ENCODE data around the gene SYNE1.

Gene SYNE1

DNA sequence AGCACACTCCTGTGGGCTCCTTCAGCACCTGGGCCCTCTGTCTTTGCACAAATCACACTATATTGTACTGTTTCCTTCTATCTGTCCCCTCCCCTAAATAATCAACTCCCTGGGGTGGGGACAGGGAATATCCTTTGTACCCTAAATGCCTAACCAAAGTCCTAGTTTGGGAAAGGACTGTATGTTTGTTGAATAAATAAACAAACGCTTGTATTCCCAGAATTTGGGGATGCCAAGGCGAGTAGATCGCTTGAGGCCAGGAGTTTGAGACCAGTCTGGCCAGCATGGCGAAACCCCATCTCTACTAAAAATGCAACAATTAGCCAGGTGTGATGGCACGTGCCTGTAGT lies 322.7 kb downstream of the SYNE1 start:
- no peaks in the 10 kb centered on the region for H3K4me1 ChIP-seq (ENCODE audit: control insufficient read depth, insufficient read depth, low read length)
- H3K27me3 ChIP-seq (ENCODE audit: control insufficient read depth, insufficient read depth, low read length), result no peaks in the 10 kb centered on the region
- H3K27ac ChIP-seq (ENCODE audit: low read depth, low read length), result peak overlapping the region; percentile 39
- H3K9me3 ChIP-seq (ENCODE audit: control insufficient read depth, insufficient read depth, low read length), result no peaks in the 10 kb centered on the region
- H3K36me3 ChIP-seq (ENCODE audit: control insufficient read depth, insufficient read depth, low read length), result no peaks in the 10 kb centered on the region
- H3K9ac ChIP-seq (ENCODE audit: low read depth, low read length), result no peak overlapping the region
- no peak overlapping the region for H3K4me3 ChIP-seq (ENCODE audit: low read depth, low read length)

DNA sequence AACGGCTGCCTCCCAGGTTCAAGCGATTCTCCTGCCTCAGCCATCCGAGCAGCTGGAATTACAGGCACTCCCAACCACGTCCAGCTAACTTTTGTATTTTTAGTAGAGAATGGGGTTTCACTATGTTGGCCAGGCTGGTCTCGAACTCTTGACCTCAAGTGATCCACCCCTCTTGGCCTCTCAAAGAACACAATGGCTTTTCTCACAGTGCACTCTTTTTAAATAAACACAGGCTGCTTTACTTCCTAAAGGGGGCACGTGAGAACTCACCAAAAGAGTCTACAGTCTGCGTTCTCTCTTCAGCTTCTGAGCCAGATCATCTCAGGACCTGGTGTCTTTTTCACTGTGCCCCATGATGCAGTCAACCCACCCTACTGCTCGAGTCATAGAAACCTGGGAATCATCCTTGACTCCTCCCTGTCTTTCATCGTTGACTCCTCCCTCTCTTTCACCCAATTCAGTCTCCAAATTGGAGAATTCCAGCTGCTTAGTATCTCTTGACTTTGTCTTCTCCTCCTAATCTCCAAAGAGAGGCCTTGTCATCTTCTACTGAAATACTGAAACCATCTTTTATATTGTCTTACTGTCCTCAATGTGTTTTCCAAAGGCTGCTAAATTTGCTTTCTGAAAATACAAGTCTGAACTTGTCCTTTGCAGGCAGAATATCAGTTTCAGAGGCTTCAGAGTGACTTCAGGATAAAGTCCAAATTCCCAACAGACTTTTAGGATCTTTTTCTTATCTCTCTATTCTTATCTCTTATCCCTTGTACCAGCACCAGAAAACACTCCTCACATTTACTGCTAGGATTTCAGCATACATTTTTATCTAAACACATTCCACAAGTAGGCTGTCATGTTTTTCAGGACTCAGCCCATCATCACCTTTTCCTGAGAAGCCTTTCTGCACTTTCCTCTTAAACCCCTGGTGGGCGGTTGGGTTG lies 323.4 kb downstream of the SYNE1 start:
- no peaks in the 10 kb centered on the region for H3K36me3 ChIP-seq (ENCODE audit: control insufficient read depth, insufficient read depth, low read length)
- H3K27me3 ChIP-seq (ENCODE audit: control insufficient read depth, insufficient read depth, low read length), result no peaks in the 10 kb centered on the region
- no peak overlapping the region for H3K9ac ChIP-seq (ENCODE audit: low read depth, low read length)
- no peaks in the 10 kb centered on the region for H3K9me3 ChIP-seq (ENCODE audit: control insufficient read depth, insufficient read depth, low read length)
- no peak overlapping the region for H3K4me3 ChIP-seq (ENCODE audit: low read depth, low read length)
- H3K4me1 ChIP-seq (ENCODE audit: control insufficient read depth, insufficient read depth, low read length), result no peaks in the 10 kb centered on the region
- peak overlapping the region; percentile 61 for H3K27ac ChIP-seq (ENCODE audit: low read depth, low read length)

DNA sequence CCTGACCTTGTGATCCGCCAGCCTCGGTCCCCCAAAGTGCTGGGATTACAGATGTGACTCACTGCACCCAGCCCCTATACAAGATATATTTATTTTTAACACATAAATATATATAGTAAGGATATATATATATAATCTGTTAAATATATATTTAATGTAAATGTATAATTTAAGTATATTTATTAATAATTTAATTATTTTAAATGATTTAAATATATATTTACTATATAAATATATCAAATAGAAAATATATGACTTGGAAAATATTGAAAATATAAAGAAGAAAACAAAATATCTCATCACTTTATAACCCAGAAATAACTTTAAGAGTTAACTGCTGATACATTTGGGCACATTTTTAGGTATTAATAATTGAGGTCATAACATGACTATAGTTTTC lies 324.7 kb downstream of the SYNE1 start:
- Histone ChIP-seq H3K4me3 (ENCODE audit: low read depth, low read length) (no peak overlapping the region), H3K9ac (ENCODE audit: low read depth, low read length) (no peak overlapping the region), H3K4me1 (ENCODE audit: control insufficient read depth, insufficient read depth, low read length) (no peaks in the 10 kb centered on the region), H3K9me3 (ENCODE audit: control insufficient read depth, insufficient read depth, low read length) (no peaks in the 10 kb centered on the region), H3K27ac (ENCODE audit: low read depth, low read length) (no peak overlapping the region), H3K36me3 (ENCODE audit: control insufficient read depth, insufficient read depth, low read length) (no peaks in the 10 kb centered on the region), H3K27me3 (ENCODE audit: control insufficient read depth, insufficient read depth, low read length) (no peaks in the 10 kb centered on the region)

DNA sequence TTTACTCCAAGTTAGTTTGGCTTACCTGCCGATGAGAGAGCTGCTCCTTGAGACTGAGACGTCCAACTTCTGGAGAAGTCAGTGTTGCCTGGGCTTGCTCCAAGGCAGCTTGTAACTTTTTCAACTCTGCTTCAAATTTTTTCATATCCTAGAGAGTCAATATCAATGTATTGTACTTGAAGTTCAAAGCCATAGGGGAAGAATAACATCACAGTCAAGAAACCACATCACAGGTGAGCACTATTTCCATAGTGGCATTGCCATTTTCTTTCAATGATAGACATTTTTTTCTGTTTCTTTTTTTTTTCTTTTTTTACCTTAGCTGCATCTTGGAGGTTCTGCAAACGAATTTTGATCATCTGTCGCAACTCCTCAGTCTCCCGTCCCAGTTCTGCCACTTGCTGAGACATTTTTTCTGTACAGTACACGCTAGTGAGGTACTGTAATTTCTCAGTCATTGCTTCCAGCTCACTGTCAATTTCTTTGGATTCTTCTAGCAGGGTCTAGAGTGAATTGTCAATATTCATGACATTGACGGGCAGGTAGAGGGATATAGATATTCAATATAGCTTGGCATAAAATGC lies 326.7 kb downstream of the SYNE1 start:
- Histone ChIP-seq H3K27me3 (ENCODE audit: control insufficient read depth, insufficient read depth, low read length) (no peaks in the 10 kb centered on the region), H3K36me3 (ENCODE audit: control insufficient read depth, insufficient read depth, low read length) (no peaks in the 10 kb centered on the region), H3K9ac (ENCODE audit: low read depth, low read length) (no peak overlapping the region), H3K4me3 (ENCODE audit: low read depth, low read length) (no peak overlapping the region), H3K4me1 (ENCODE audit: control insufficient read depth, insufficient read depth, low read length) (no peaks in the 10 kb centered on the region), H3K27ac (ENCODE audit: low read depth, low read length) (no peak overlapping the region), H3K9me3 (ENCODE audit: control insufficient read depth, insufficient read depth, low read length) (no peaks in the 10 kb centered on the region)

DNA sequence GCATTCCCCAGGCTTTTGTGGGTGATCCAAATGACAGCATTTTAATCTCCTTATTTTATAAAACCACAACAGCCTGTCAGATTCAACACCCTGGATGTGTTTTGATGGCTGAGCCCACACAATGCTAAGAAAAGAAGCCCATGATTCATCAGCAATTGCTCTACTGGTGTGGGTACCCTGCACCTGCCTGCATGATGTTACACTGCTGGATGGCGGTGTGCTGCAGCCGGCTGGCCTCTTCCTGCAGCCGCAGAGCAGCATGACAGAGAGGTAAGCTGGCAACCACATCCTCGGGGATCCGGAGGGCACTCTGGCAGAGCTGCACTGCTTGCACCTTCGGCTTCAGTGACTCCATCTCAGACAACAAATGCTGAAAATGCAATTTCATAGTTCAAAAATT lies 327.5 kb downstream of the SYNE1 start:
- H3K36me3 ChIP-seq (ENCODE audit: control insufficient read depth, insufficient read depth, low read length), result no peaks in the 10 kb centered on the region
- H3K4me1 ChIP-seq (ENCODE audit: control insufficient read depth, insufficient read depth, low read length), result no peaks in the 10 kb centered on the region
- H3K4me3 ChIP-seq (ENCODE audit: low read depth, low read length), result no peak overlapping the region
- H3K9ac ChIP-seq (ENCODE audit: low read depth, low read length), result no peak overlapping the region
- no peaks in the 10 kb centered on the region for H3K27me3 ChIP-seq (ENCODE audit: control insufficient read depth, insufficient read depth, low read length)
- H3K9me3 ChIP-seq (ENCODE audit: control insufficient read depth, insufficient read depth, low read length), result no peaks in the 10 kb centered on the region
- H3K27ac ChIP-seq (ENCODE audit: low read depth, low read length), result no peak overlapping the region

DNA sequence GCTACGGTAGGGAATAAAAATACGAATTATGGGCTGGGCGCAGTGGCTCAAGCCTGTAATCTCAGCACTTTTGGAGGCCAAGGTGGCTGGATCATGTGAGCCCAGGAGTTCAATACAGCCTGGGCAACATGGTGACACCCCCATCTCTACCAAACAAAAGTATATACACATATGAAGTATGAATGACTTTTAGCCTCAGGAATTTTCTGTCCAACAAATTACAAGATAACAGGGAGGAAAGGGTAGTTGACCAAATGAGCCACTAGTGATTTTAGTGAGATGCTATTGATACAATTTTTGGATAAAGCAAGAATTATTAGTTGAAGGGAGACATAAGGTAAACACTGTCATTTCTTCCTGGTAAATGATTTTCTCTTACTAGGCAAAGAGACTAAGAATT lies 328.2 kb downstream of the SYNE1 start:
- H3K36me3 ChIP-seq (ENCODE audit: control insufficient read depth, insufficient read depth, low read length), result no peaks in the 10 kb centered on the region
- H3K4me1 ChIP-seq (ENCODE audit: control insufficient read depth, insufficient read depth, low read length), result no peaks in the 10 kb centered on the region
- H3K27ac ChIP-seq (ENCODE audit: low read depth, low read length), result no peak overlapping the region
- no peaks in the 10 kb centered on the region for H3K9me3 ChIP-seq (ENCODE audit: control insufficient read depth, insufficient read depth, low read length)
- H3K9ac ChIP-seq (ENCODE audit: low read depth, low read length), result no peak overlapping the region
- no peak overlapping the region for H3K4me3 ChIP-seq (ENCODE audit: low read depth, low read length)
- no peaks in the 10 kb centered on the region for H3K27me3 ChIP-seq (ENCODE audit: control insufficient read depth, insufficient read depth, low read length)

DNA sequence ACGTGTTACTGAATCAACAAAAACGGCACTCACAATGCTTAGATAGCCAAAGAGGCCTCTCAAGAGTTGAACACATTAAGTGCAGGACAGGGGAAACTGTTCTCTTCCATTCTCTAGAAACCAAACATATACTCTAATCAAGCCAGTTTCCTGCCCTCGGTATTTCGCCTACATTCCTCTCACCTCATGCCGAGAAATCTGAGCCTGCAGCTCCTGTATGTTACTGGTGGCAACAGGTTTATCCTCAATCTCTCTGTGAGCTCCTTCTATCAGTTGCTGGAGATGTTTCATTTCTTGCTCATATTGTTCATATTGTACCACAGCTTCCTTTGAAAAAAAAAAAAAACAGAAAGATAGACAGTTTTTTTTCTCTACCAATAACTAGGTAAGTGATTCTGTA lies 328.9 kb downstream of the SYNE1 start:
- H3K27ac ChIP-seq (ENCODE audit: low read depth, low read length), result no peak overlapping the region
- H3K4me3 ChIP-seq (ENCODE audit: low read depth, low read length), result no peak overlapping the region
- no peak overlapping the region for H3K9ac ChIP-seq (ENCODE audit: low read depth, low read length)
- no peaks in the 10 kb centered on the region for H3K9me3 ChIP-seq (ENCODE audit: control insufficient read depth, insufficient read depth, low read length)
- H3K4me1 ChIP-seq (ENCODE audit: control insufficient read depth, insufficient read depth, low read length), result no peaks in the 10 kb centered on the region
- no peaks in the 10 kb centered on the region for H3K27me3 ChIP-seq (ENCODE audit: control insufficient read depth, insufficient read depth, low read length)
- no peaks in the 10 kb centered on the region for H3K36me3 ChIP-seq (ENCODE audit: control insufficient read depth, insufficient read depth, low read length)

DNA sequence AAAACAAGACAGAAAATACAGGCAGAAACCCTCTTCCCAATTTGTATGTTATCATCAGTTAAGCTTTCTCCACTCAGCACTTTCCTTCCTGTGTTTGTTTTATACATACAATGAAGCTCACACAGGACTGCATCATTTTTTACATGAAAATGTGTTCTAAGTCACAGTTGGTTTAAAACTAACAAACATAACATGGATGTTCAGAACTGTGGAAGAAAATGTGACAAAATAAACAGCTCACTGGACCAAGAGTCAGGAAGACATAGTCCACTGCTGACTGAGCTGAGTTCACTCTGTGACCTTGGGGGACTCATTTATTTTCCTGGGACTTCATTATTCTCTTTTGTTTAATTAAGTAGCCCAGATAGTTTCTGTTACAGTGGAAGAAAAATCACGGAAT lies 331.5 kb downstream of the SYNE1 start:
- Histone ChIP-seq H3K36me3 (ENCODE audit: control insufficient read depth, insufficient read depth, low read length) (no peaks in the 10 kb centered on the region), H3K27ac (ENCODE audit: low read depth, low read length) (no peak overlapping the region), H3K27me3 (ENCODE audit: control insufficient read depth, insufficient read depth, low read length) (no peaks in the 10 kb centered on the region), H3K9ac (ENCODE audit: low read depth, low read length) (no peak overlapping the region), H3K4me3 (ENCODE audit: low read depth, low read length) (no peak overlapping the region), H3K9me3 (ENCODE audit: control insufficient read depth, insufficient read depth, low read length) (no peaks in the 10 kb centered on the region), H3K4me1 (ENCODE audit: control insufficient read depth, insufficient read depth, low read length) (no peaks in the 10 kb centered on the region)

DNA sequence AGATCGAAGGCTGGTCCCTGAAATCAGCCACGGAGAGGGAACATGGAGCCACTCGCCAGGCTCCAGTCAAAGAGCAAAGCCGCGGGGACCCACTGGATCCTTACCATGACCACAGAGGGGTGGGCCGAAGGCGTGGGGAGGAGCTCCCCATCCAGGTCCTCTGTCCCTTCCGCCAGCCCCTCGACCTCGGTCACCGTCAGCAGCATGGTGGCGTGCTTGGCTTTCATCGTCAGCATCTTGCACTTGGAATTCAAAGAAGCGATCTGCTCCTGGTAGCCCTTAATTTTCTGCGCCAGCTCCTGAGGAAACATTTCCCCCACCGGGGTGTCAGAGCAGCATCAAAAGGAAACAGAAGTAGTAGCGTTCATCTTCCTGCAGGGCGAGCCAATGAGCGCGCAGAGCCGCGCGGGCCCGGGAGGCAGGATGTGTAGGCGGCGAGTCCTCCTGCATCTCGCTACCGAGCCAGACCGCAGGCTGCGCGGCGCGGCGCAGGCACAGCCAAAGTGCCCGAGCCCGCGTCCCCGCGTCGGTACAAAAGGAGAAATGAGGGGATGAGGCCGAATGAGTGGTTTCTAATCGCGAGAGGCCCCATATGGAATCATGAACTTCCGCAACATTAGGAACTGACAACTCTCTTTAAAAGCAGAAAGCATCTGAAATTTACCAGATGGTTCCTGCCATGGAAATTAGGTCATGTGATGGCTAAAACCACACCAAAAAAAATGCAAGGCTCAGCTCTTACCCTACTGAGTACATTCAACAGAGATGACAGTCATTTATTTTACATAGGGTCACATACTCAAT lies 335.2 kb downstream of the SYNE1 start:
- Histone ChIP-seq H3K9me3 (ENCODE audit: control insufficient read depth, insufficient read depth, low read length) (no peaks in the 10 kb centered on the region), H3K4me3 (ENCODE audit: low read depth, low read length) (peak overlapping the region; percentile 77), H3K27me3 (ENCODE audit: control insufficient read depth, insufficient read depth, low read length) (no peaks in the 10 kb centered on the region), H3K36me3 (ENCODE audit: control insufficient read depth, insufficient read depth, low read length) (no peaks in the 10 kb centered on the region), H3K9ac (ENCODE audit: low read depth, low read length) (no peak overlapping the region), H3K4me1 (ENCODE audit: control insufficient read depth, insufficient read depth, low read length) (peaks cover 9% of the 10 kb centered on the region), H3K27ac (ENCODE audit: low read depth, low read length) (peak overlapping the region; percentile 54)

DNA sequence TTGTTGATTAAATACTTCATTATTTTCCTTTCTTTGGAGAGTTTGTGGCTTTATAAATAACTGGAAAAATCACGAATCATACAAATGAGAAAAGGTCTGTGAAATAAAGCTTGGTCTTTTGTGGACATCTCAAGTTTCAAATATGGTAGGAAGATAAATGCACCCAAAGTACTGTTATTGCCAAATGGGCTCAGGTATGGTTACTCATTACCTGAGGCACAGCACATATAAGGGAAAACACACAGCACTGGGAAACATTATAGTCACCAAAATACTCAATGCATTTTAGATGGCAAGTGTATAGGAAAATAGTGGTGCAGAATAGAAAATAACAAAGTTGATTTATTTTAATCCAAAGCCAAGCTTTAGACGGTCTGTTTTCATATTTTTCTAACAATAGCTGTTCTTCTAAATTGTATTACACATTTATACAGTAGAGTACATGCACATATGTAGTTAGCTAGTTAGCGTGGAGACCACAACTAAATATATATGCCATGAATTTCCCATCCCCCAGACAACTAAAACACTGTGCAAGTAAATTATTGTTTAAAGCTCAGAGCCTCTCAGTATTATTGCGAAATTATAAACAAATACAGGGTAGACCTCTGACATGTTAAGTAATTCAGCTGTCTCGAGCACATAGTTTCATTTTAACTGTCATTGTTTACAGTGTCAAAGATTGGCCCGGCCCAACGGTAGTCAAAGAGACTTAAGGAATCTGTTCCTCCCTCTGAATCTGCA lies 336.0 kb downstream of the SYNE1 start:
- H3K36me3 ChIP-seq (ENCODE audit: control insufficient read depth, insufficient read depth, low read length), result no peaks in the 10 kb centered on the region
- H3K4me1 ChIP-seq (ENCODE audit: control insufficient read depth, insufficient read depth, low read length), result peaks cover 16% of the 10 kb centered on the region
- no peaks in the 10 kb centered on the region for H3K27me3 ChIP-seq (ENCODE audit: control insufficient read depth, insufficient read depth, low read length)
- no peak overlapping the region for H3K9ac ChIP-seq (ENCODE audit: low read depth, low read length)
- peak overlapping the region; percentile 77 for H3K4me3 ChIP-seq (ENCODE audit: low read depth, low read length)
- no peaks in the 10 kb centered on the region for H3K9me3 ChIP-seq (ENCODE audit: control insufficient read depth, insufficient read depth, low read length)
- H3K27ac ChIP-seq (ENCODE audit: low read depth, low read length), result peak overlapping the region; percentile 49
